Gastrocnemius medialis (tissue), 4 donors: ENCODE data around the gene SNX32. TPM values are rescaled to one million over a fixed set of nuclear protein-coding genes. Genes with fewer than 3 reads are reported as not detected.

ENCODE experiments used
- ATAC-seq, 2 donors: fragments of 150-250 bp; one replicate each; pipeline ENCODE4 v1.9.1; 2016
- DNase-seq, 2 donors: peaks; one replicate each; pipeline ENCODE4 v3.0.0-alpha.2; 2019
- H3K27ac ChIP-seq, 4 donors: fragments of 200-600 bp; sonication (generic); 1 replicate in 1 of 4; 2 replicates in 3 of 4; pipeline ENCODE4 v1.5.1; 2016 to 2018; ENCODE audit warnings: mild to moderate bottlenecking in 2 of 4, moderate library complexity in 1 of 4
- H3K27me3 ChIP-seq, 3 donors: fragments of 200-600 bp; sonication (generic) in 2 of 3; 1 replicate in 1 of 3; 2 replicates in 2 of 3; pipeline versions ENCODE4 v1.5.1 to v1.6.0; 2016 to 2019; ENCODE audit warnings: mild to moderate bottlenecking in 1 of 3, moderate library complexity in 1 of 3
- H3K36me3 ChIP-seq, 2 donors: fragments of 200-600 bp; sonication (generic) in 1 of 2; one replicate each; pipeline ENCODE4 v1.5.1; 2017 to 2018
- H3K4me1 ChIP-seq, 2 donors: fragments of 200-600 bp; sonication (generic) in 1 of 2; one replicate each; pipeline ENCODE4 v1.5.1; 2016 to 2017; ENCODE audit warnings: mild to moderate bottlenecking in 2 of 2
- H3K4me3 ChIP-seq, 4 donors: fragments of 200-600 bp; sonication (generic) in 3 of 4; 1 replicate in 1 of 4; 2 replicates in 3 of 4; pipeline ENCODE4 v1.5.1; 2016 to 2019; ENCODE audit warnings: mild to moderate bottlenecking in 2 of 4
- H3K9me3 ChIP-seq, 3 donors: fragments of 200-600 bp; sonication (generic) in 2 of 3; 1 replicate in 1 of 3; 2 replicates in 2 of 3; pipeline ENCODE4 v1.5.1; 2016 to 2019
- CTCF ChIP-seq, 5 experiments: fragments of 450-650 bp in 3 of 5; fragments of 200-600 bp in 2 of 5; sonication (generic) in 2 of 5; IDR thresholded peaks in 4 of 5; conservative IDR thresholded peaks in 1 of 5; 1 replicate in 4 of 5; 2 replicates in 1 of 5; pipeline ENCODE4 v1.5.1; 2016 to 2019; ENCODE audit warnings: antibody characterized with exemption in 5 of 5, mild to moderate bottlenecking in 3 of 5, moderate library complexity in 3 of 5
- POLR2A ChIP-seq, 2 donors: fragments of 450-650 bp; IDR thresholded peaks; one replicate each; pipeline ENCODE4 v1.6.1; 2017; ENCODE audit warnings: antibody characterized with exemption in 2 of 2, mild to moderate bottlenecking in 2 of 2, moderate library complexity in 2 of 2
- in situ Hi-C, 4 donors: fragments of 200-750 bp; cut with MboI; loops; one replicate each; pipeline versions ENCODE4 v1.15.0 to v1.8.0; 2017; ENCODE audit warnings: low sequenced_read_pairs in 4 of 4
- intact Hi-C: fragments of 100-400 bp; cut with DNase I; formaldehyde crosslinking; loops from one replicate; pipeline ENCODE4 v1.15.1; 2023; ENCODE audit warnings: low total_unique reads
- total RNA-seq, 4 donors: library from RNA; depleted of rRNA; stranded (reverse); fragments of >200 nt; gene quantifications; one replicate each; pipeline versions ENCODE4 v1.1.0 to v1.2.3, GENCODE V29; 2016

SNX32 gene
- total RNA-seq, 4 donors from 2014 or later: 0.11 TPM; not detected in 3

- H3K36me3 ChIP-seq: no peaks in the 10 kb centered on the region
- H3K9me3 ChIP-seq: no peaks in the 10 kb centered on the region
- H3K4me1 ChIP-seq: no peaks in the 10 kb centered on the region
- peaks cover 50 to 59% (median 55%) of the 10 kb centered on the region in 3 donors for H3K27me3 ChIP-seq
- no peak for ATAC-seq
- in situ Hi-C loops (no loop called here), intact Hi-C loops (no loop called here)
- no peak for DNase-seq
- H3K27ac ChIP-seq: no peak overlapping the region
- no peak overlapping the region for H3K4me3 ChIP-seq
- no peak for TF ChIP-seq POLR2A (IDR thresholded peaks at IDR 0.05)
- TF ChIP-seq CTCF (IDR thresholded peaks at IDR 0.05 in 4 of 5, conservative IDR thresholded peaks at IDR 0.05 in 1 of 5): no peak
These were observed 26.8 kb upstream of the SNX32 start for GRCh38 chr11:65806979-65807378.

- H3K27ac ChIP-seq: no peak overlapping the region
- no peaks in the 10 kb centered on the region for H3K9me3 ChIP-seq
- no peak for DNase-seq
- H3K4me3 ChIP-seq: no peak overlapping the region
- ATAC-seq: no peak
- intact Hi-C loops (no loop called here), in situ Hi-C loops (no loop called here)
- peaks cover 34 to 49% (median 41%) of the 10 kb centered on the region in 3 donors for H3K27me3 ChIP-seq
- TF ChIP-seq CTCF (IDR thresholded peaks at IDR 0.05 in 4 of 5, conservative IDR thresholded peaks at IDR 0.05 in 1 of 5) (no peak), POLR2A (IDR thresholded peaks at IDR 0.05) (no peak)
- H3K4me1 ChIP-seq: no peaks in the 10 kb centered on the region
- H3K36me3 ChIP-seq: no peaks in the 10 kb centered on the region
These were observed 24.9 kb upstream of the SNX32 start for GRCh38 chr11:65808744-65809341.

GRCh38 chr11:65809496-65809895 lies 24.3 kb upstream of the SNX32 start:
- H3K4me3 ChIP-seq: no peak overlapping the region
- intact Hi-C loops (no loop called here), in situ Hi-C loops (no loop called here)
- TF ChIP-seq POLR2A (IDR thresholded peaks at IDR 0.05) (no peak), CTCF (IDR thresholded peaks at IDR 0.05 in 4 of 5, conservative IDR thresholded peaks at IDR 0.05 in 1 of 5) (no peak)
- no peaks in the 10 kb centered on the region for H3K4me1 ChIP-seq
- no peak for ATAC-seq
- peaks cover 29 to 43% (median 34%) of the 10 kb centered on the region in 3 donors for H3K27me3 ChIP-seq
- H3K27ac ChIP-seq: no peak overlapping the region
- no peaks in the 10 kb centered on the region for H3K36me3 ChIP-seq
- DNase-seq: no peak
- no peaks in the 10 kb centered on the region for H3K9me3 ChIP-seq

GRCh38 chr11:65810046-65810868 lies 23.5 kb upstream of the SNX32 start:
- intact Hi-C loops: no loop called here
- Histone ChIP-seq H3K36me3 (no peaks in the 10 kb centered on the region), H3K4me3 (no peak overlapping the region), H3K27me3 (peaks cover 22 to 42% (median 34%) of the 10 kb centered on the region in 3 donors), H3K9me3 (no peaks in the 10 kb centered on the region), H3K27ac (no peak overlapping the region), H3K4me1 (no peaks in the 10 kb centered on the region)
- ATAC-seq: peak; percentile 56 to 87
- DNase-seq: no peak
- in situ Hi-C loops: no loop called here
- TF ChIP-seq POLR2A (IDR thresholded peaks at IDR 0.05) (no peak), CTCF (IDR thresholded peaks at IDR 0.05 in 4 of 5, conservative IDR thresholded peaks at IDR 0.05 in 1 of 5) (no peak)
